T-helper 22 cell (primary cell): ENCODE data around the gene TATDN3.
"Not testable (repeated sequence)": the region's sequence is repeated elsewhere in the genome, so short reads cannot be mapped to it uniquely, and the experiment has no call there.

Experiments used
- DNase-seq: peaks from one replicate; pipeline ENCODE4 v3.0.0-alpha.2; 2020; ENCODE audit warnings: low read depth

TATDN3 gene

GRCh38 chr1:212775241-212775640, 16.5 kb upstream of the TATDN3 start:
- no peak for DNase-seq

DNA sequence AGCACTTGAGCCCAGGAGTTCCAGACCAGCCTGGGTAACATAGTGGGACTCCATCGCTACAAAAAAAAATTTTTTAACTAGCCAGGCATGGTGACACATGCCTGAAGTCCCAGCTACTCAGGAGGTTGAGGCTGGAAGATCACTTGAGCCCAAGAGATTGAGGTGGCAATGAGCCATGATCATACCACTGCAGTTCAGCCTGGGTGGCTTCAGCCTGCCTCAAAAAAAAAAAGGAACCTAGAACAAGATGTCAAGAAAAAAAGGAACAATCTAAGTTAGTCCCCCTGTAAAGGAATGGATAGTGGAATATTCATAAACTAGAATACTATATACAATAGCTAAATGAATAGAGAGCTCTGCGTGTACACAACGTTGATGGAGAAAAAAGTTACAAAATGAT, 14.5 kb upstream of the TATDN3 start:
- no peak for DNase-seq

DNA sequence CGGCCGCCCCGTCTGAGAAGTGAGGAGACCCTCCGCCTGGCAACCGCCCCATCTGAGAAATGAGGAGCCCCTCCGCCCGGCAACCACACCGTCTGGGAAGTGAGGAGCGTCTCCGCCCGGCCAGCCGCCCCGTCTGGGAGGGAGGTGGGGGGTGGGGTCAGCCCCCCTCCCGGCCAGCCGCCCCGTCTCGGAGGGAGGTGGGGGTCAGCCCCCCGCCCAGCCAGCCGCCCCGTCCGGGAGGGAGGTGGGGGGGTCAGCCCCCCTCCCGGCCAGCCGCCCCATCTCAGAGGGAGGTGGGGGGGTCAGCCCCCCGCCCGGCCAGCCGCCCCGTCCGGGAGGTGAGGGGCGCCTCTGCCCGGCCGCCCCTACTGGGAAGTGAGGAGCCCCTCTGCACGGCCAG, 12.6 kb upstream of the TATDN3 start:
- not testable (repeated sequence) for DNase-seq

DNA sequence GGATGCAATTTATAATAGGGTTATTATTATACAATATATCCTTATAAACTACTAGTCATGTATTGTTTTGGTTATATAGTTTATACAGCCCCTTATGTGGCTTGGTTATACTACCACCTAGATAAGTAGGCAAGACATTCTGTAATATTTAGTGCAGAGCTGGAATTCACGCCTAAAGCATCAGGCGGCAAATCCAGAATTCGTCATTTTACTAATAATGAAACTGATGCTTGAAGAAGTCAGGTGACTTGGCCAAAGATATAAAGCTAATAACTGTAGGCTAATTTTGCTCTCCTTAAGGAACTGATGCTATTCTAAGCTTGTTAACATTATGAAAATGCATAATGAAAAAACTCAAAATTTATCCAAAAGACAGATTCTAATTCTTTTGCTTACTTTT, 10.9 kb upstream of the TATDN3 start:
- DNase-seq: no peak

DNA sequence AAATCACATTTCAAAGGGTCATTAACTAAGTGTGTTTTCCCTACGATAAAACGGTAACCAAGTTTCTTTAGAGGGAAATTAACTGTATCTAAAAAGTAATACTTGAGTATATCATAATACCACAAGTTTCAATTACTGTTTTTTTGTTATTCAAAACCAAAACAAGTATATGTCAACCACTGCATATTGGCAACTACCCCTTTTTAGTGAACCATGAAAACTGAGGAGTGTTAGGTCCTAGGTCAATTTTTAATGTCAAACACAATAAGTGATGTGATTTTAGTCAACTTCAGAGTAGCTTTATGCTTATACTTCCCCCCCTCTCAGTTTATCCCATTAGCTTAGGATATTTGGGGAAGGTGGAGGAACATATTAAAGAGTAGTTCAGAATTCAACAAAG, 10.5 kb upstream of the TATDN3 start:
- no peak for DNase-seq

GRCh38 chr1:212782422-212783154, 9.1 kb upstream of the TATDN3 start:
- no peak for DNase-seq

DNA sequence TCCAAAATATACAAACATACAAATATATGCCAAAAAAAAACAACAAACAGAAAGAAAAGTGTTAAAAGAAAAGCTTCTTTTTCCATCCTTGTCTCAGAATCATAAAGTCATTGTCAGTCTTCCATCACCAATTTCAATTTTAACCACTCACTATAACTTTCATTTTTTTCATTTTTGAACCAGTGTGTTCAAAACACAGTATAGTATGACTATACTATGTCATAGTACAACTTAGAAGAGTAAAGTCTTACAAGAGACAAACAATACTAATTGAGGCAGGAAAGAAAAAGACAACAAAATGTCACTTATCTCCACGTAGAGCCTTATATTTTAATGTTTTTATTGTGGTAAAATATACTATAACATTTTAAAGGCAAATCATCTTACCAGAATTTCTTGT, 7.7 kb upstream of the TATDN3 start:
- no peak for DNase-seq

DNA sequence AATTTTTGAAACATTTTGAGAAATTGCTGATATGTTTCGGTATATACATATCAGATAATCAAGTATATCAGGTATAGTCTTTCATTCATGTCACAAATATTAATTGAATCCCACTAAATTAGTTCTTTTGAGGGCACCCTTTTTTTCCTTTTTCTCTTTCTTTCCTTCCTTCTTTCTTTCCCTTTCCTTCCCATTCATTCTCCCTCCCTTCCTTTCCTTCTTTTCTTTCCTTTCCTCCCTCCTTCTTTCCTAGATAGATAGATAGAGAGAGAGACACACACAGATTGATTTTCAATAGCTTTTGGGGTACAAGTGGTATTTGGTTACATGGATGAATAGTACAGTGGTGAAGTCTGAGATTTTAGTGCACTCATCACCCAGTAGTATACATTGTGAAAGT, 5.8 kb upstream of the TATDN3 start:
- DNase-seq: no peak

GRCh38 chr1:212791261-212791675, 426 bp upstream of the TATDN3 start:
- no peak for DNase-seq

DNA sequence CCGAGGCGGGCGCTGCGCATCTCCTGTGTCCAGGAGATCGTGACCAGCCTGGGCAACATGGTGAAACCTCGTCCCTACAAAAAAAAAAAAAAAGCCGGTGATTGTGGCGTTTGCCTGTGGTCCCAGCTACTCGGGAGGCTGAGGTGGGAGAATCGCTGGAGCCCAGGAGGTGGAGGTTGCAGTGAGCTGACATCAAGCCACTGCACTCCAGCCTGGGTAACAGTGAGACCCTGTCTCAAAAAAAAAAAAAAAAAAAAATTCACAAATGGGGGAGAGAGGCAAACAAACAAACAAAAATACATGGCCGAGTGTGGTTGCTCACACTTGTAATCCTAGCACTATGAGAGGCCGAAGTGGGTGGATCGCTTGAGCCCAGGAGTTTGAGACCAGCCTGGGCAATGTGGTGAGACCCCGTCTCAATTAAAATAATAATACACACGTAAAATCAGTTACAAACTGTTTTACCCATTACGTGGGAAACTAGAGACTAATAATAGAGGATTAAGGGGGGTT, 758 bp downstream of the TATDN3 start:
- no peak for DNase-seq

DNA sequence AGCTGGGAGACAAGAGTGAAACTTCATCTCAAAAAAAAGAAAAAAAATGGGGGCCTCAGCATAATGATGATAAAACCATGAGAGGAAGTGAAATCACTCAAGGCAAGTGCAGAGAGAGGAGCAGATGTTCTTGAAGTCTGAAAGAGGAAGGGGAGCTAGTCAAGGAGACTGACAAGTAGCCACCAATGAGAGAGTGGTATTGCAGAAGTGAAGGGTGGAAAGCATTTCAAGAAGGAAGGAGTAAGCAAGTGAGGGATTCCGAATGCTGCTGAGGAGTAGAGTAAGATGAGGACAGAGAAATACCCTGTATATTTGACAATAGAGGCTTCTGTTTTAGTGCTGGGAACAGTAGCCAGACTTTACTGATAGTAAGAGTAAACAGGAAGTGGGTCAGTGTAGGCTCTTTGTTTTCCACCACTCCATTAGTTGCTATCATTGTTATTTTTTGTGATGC, 2.9 kb downstream of the TATDN3 start:
- no peak for DNase-seq

GRCh38 chr1:212797681-212798080, 6.0 kb downstream of the TATDN3 start:
- DNase-seq: no peak

GRCh38 chr1:212805767-212806166, 14.1 kb downstream of the TATDN3 start:
- no peak for DNase-seq

- DNase-seq: no peak
These were observed 23.0 kb downstream of the TATDN3 start for GRCh38 chr1:212814537-212815334.

GRCh38 chr1:212816567-212817278, 25.0 kb downstream of the TATDN3 start:
- DNase-seq: no peak

- no peak for DNase-seq
These were observed 28.0 kb downstream of the TATDN3 start for GRCh38 chr1:212819726-212820125.

- DNase-seq: no peak
These were observed 29.3 kb downstream of the TATDN3 start for GRCh38 chr1:212820969-212821368.

GRCh38 chr1:212822956-212823355, 31.3 kb downstream of the TATDN3 start:
- no peak for DNase-seq

GRCh38 chr1:212824201-212824600, 32.5 kb downstream of the TATDN3 start:
- DNase-seq: no peak

GRCh38 chr1:212825798-212826452, 34.2 kb downstream of the TATDN3 start:
- DNase-seq: no peak

GRCh38 chr1:212827171-212827776, 35.6 kb downstream of the TATDN3 start:
- DNase-seq: no peak

DNA sequence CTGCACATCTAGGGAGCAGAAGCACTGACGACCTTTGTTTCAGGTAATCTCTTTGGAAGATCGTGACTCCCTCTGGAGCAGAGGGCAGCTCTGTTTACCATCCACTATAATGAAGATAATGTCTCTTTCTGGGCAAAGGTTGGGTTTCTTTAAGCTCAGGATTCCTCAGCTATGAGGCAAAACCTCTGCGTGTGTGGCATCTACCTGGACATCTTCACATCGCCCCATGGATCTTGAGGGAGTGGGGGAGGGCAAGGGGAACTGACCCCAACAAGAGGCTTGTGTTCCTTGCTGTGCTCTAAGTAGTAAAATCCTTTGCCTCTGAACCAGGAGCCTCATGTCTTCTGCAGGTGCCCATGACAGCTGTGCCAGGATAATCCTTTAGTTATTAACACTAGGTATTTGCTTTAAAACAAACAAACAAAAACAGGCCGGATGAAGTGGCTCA, 36.2 kb downstream of the TATDN3 start:
- no peak for DNase-seq
